Hematopoietic multipotent progenitor cell treated with erythropoietin and hydrocortisone succinate and interleukin-3 and kit ligand, for 17 days (in vitro differentiated cells): ENCODE measurements around the gene ADAMTS17.

Experiments
- DNase-seq: peaks from one replicate; pipeline ENCODE4 v3.0.0-alpha.2; 2015; ENCODE audit warnings: low spot score

The ADAMTS17 gene

DNA sequence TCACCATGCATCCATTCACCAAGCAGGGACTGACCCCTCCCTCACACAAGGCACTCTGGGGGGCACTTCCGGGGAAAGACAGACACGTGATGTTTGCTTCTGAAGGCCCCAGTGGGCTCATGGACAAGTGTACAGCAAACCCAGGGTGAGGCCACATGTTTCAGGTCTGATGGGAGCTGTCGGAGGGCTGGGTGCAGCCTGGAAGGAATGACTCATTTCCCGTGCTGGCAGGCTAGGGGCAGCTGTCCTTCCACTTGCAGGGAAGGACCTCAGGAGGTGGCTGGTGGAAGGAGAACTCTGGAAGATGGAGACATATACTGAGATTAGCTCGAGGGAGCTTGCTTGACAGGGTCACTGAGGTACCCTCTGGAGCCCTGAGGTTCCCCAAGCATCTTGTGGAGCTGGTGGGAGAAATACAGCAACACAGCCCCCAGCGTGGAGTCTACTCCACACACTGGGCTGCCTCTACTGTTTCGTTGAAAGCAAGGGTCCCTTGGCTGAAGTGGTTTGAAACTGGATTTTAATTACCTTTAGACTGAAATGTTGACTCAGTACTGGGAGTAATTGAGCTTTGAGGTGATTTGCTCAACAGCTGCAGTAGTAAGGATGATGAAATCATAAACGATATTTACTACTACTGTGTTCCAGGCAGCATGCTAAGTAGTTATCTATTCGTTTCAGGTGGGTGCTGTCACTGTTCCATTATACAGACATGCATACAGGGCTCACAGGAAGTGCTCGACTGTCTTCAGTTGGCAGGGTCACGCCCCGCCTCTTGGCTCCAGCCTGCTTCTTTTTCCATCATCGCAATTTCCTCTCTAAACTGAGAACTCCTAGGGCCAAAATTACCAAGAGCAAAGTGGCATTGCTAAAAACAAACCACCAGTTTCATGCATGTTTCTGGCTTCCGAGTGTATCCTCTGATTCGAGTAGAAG is 230.4 kb downstream of the ADAMTS17 start:
- no peak for DNase-seq

DNA sequence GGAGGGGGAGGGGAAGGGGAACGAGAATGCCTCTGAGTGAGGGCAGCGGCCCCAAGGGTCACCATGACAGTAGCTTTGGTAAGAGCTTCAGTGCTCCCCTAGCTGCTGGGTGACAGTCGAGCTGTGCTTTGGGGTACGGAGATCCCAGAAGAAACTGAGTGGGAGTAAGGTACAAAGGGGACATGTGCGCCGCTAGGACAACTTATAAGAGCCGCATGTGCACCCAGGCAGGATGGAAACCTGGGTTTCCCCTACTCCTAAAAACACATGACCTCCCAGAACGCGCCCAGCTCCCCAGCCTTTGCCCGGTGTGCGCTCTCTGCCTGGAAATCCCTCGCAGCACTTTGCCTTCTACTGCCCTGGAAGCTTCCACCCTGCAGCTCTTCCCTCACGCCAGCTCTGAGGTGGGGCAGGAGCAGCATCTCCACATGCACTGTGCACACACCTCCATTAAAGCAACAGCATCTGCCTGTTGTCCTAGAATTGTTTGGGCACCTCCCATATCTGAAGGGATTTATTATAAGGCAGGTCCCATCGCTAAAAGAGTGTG is 232.2 kb downstream of the ADAMTS17 start:
- no peak for DNase-seq

DNA sequence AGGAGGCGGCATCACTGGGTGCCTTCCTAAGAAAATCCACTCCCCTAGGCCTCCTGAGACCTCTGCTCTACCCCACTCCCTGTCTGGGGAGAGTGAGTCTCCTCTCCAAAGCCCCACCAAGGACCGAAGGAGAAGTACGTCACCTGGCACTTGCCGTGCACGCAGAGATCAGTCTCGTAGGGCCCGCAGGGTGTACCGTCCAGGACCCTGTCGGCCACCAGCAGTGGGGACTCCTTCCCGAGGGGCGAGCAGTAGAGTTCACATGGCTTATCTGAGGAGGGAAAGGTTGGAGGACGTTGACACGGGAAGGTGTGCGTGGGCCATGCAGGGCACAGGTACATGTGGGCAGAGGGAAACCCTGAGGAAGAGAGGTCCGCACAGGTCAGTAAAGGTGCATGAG is 232.9 kb downstream of the ADAMTS17 start:
- DNase-seq: no peak

DNA sequence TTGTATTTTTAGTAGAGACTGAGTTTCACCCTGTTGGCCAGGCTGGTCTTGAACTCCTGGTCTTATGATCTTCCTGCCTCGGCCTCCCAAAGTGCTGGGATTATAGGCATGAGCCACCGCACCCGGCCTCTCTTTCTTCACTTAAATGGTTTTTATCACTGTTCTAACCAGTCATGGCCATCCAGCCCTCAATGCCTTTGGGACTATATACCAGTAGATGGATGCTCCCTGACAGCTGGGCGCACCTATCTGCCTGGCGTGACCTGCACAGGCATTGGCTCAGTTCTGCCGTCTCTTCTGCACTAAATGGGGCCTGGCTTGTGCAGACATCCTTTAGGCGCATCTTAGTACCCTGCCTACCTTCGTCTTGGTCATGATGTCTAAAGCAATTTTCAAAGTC is 233.4 kb downstream of the ADAMTS17 start:
- DNase-seq: no peak

DNA sequence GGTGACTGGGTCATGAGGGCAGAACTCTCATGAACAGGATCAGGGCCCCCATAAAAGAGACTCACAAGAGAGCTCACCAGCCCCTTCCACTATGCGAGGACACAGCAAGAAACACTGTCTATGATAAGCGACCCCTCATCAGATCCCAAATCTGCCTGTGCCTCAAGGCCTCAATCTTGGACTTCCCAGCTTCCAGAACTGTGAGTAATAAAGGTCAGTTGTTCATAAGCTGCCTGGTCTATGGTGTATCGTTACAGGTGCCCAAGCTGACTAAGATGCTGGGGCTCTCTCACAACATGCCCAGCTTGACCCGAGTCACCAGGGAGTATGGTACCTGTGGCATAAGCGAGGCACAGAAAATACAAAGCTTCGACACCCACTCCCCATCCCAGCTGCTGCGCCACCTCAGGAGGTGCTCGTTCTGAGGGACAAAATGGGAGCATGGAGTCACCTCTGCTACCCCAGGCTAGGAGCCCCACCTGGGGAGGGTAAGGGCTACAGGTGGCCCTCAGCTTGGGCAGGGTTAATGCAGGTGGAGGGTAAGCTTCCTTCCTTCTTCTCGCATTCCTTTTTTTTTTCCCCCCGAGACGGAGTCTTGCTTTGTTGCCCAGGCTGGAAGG is 234.1 kb downstream of the ADAMTS17 start:
- no peak for DNase-seq

DNA sequence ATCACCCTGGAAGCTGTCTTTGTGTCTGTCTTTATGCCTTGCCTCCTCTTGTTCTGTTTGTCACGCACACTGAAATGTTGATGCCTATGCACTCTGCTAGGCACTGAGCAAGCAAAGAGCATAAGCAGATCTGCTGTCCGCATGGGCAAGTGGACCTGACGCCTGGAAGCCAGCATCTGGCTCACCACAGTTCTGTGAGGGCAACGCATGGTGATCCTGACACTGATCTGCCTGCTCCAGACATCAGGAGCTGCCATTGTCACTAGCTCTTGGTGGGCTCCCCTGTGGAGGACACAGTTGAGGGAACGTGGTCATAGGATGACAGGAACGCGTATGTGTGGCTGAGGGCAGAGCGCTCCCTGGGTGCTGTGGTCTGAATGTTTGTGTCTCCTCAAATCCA is 234.6 kb downstream of the ADAMTS17 start:
- DNase-seq: no peak

DNA sequence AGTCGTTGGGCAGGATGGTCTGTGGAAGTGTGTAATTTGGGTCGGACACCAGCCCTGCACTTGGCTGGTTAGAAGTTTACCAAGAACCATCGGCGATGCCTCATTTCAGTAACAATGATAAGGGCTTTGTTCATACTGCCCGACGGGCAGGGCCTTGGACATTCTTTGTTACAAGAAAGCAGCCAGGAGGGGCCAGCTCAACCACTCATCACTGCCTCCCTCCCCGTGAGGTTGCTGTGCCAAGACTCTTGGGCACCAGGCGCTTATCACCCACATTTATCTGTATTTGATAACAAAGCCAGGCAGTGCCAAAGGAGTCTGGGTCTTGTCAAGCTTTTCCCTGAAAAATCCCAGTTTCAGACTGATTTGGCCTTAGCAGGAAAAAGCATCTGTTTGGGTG is 235.0 kb downstream of the ADAMTS17 start:
- DNase-seq: no peak

DNA sequence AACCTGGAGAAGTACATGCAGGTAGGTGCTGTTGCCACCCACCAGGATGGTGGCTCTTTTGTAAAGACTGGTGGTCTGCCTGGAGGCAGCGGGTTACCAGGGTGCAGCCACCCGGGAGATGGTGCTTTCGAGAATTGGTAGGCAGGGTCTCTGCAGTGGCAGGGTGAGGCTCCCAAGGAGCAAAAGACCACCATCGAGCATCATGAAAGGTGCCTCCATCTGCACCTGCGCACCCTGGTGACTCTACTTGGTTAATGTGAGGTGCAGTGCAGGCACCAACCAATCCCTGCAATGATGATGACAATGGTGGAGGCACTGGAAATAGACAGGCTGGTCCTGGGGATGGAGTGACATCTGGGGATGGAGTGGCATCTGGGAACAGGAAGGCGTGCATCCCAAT is 236.7 kb downstream of the ADAMTS17 start:
- DNase-seq: no peak

DNA sequence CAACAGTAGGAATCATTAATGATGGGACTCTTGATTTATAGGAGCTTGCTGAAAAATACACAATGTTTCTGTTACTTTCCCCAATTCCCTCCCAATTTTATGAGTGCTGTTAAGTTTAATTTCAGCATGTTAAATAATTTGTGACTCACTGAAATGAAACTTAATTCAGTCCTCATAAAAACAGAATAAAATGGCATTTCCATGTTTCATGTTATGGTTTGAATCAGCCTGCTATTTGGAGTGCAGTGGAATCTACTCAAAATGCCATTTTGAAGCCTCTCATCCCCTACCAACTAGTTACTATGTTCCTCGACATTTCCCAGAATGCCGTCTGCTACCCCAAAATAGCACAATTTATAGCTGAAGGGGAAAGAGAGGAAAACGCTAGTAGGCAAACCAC is 237.5 kb downstream of the ADAMTS17 start:
- DNase-seq: no peak

DNA sequence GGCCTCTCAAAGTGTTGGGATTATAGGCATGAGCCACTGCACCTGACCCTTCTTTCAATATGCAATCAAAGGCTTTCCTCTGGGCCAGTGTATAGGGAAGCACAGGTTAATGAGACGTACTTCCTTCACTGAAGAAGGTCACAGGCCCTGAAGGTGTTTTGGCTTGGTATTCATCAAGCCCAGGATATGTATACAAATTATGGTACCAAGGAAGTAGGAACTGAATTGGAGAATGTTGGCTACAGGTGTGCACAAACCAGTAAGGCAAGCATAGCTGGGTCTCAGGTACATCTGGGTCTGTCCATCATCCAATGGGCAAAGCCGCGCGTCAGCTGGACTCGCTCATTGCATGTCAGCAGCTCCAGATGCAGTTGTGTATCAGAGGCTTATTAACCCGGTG is 237.9 kb downstream of the ADAMTS17 start:
- no peak for DNase-seq

DNA sequence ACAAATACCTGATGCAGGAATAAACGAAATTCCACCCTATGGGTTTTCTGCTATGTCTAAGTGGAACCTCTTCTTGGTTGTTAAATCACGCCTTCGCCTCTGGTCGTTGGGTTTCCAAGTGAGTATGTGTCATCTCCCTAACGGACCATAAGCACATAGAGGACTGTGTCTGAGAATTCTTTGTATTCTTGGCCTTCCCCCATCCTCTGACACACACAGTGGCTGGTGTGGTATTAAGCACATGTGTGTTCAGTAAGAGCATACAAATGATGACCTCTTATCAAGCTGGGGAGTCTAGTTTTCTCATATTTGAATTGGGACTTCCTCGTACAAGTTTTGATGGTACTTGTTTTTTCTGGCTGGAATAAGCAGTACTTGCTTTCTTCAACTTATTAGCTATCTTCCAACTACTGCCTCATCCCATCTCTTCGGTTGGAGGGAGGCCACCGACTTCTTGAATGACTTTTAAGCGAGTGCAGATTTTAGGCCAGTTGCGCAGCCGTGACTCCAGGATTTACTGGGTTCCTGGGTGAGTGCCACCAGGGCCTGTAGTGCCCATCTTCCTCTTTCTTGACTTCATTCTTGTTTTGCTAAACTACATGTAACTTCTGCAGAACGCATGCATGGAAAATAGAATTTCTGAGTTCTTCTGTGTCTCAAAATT is 240.2 kb downstream of the ADAMTS17 start:
- no peak for DNase-seq

DNA sequence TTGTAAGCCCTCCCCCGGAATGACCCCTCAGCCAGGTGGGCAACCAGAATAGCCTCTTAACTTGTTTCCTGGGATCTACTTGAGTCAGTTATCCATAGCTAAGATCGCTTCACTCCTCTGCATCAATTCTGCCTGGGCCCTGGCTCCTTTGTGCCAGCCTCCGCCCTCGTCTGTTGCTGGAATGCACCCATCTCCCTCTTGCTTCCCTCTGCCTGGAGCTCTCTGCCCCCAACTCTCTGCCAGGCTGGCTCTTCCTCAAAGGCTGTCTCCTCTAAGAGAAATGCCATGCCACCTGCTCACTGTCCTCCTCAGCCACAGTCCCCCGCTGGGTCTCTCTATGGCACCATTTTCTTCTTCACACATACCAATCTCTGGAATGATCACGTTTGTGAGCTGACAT is 240.8 kb downstream of the ADAMTS17 start:
- DNase-seq: no peak

DNA sequence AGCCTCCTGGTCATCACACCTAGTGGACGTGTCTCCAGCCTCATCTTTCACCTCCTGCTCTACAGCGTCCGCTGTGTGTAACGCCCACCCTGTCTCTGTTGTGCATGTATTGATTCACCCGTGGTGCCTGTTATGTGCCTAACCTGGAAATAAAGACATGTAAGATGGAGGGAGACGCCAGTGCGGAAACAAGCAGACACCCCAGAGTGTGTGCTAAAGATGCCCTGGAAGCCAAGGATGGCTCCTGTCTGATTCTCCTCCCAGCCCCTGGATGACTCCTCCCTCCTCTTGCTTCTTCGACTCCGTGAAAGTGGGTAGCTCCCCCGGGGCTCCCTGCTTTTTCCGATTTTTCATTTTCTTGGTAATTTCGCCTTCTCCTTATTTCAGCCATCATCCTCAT is 241.8 kb downstream of the ADAMTS17 start:
- no peak for DNase-seq

DNA sequence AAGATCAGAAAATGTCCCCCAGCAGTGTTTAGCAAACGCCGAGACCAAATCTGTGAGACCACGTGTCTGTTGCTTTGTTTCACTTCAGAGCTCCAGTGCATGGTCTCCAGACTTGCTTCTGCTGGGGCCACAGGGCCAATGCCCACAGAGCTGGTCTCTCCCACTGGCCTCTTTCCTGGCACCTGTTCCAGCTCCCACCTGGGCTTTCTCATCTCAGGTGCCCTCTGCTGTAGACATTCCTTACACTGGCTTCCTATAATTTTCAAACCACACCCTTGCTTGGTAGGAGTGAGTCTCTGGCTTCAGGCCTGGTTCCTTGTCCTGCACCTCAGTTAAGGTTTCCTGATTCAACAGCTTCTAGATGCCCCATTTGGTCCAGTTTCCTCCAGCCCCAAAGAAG is 243.1 kb downstream of the ADAMTS17 start:
- DNase-seq: no peak

DNA sequence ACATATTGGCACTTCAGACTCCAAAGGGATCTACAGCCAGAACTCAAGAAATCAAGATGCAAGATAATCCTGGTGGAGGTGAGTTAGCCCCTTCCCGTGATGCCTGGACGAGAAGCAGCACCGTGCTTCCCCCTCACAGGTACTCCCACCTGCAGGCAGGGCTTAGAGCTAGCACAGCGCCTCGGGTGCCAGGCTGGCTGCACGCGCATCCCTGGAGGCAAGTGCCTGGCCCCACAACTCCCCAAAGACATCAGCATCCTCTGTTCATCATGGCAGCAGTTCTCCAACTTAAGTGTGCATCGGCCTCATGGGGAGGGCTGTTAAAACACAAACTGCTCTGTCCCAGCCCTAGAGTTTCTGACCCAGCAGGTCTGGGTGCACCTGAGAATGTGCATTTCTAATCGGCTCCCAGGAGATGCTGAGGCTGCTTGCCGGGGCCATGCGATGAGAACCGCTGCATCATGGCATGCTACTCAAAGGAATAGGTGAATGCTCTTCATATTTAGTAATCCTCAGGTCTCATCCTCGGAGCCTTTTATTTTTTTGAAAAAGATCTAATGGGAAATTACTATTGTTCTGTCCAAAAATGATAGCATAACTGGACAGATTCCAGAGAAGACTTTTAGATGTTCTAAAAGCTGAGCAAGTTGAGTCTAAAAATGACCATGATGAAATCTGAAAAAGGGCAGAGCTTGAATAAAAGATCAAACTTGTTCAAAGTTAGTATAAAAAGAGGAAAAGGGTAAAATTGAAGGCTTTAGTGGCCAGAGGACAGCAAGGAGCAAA is 244.2 kb downstream of the ADAMTS17 start:
- no peak for DNase-seq

DNA sequence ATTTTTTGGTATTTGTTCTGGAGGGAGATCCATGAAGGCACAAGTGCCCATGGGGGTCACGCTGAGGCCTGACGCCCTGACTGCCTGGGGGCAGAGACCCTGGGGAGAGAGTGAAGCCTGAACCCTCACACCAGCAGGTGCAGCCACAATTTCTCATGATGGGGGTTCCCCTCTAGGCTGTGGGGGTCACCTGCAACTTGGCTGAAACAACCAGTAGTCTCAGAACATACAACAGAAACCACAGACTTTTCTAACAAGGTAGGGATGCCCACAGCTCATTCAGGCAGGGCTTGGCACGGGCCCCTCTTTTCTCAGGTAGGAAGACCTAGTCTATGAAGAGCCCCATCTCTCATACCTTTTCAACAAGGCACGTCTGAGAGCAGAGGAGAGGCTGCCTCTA is 245.1 kb downstream of the ADAMTS17 start:
- no peak for DNase-seq

DNA sequence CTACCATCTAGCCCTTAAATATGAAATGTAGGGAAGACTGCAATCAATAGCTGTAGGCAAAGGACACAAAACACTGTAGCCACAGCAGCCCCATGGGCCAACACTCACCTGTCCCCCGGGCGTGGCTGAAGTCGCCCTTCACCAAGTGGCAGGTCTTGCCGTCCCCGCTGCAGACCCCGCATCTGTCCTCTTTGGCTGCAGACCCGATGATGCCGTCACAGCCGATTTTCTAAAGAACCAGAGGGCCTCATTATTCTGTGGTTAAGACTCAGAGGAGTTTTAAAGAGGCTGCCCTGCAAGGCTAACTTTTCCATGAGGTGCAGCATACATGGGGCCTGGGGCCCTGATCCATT is 245.6 kb downstream of the ADAMTS17 start:
- no peak for DNase-seq

DNA sequence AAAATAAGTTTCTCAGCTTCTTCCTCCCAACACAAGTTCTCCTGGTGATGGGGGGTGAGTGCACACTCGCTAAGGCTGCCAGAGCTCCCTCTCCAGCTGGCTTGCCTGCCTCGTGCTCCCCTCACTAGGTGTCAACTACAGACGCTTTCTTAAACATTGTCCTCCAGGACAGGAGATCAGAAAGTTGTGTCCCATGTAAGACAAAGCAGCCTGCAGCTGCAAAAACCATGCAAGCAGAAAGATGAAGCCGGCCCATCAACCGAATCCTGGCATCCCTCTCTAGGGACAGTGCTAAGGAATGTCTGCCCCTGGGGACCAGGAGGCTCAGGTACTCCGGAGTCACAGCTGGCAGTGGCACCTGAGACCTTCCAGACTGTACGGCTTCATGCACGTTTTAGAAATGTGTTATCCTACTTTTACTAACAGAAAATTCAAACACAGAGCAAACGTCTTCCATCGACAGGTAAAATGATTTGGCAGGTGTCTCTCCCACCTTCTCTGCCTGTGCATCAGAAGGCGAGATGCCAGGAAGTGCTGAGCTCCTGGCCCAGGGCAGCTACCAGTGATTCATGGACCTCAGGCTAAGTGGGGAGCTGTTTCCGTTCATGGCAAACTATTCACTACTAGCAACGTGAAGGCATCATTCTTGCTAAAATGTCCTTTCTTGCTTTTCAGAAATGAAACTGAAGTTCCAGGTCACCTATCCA is 246.1 kb downstream of the ADAMTS17 start:
- DNase-seq: no peak

DNA sequence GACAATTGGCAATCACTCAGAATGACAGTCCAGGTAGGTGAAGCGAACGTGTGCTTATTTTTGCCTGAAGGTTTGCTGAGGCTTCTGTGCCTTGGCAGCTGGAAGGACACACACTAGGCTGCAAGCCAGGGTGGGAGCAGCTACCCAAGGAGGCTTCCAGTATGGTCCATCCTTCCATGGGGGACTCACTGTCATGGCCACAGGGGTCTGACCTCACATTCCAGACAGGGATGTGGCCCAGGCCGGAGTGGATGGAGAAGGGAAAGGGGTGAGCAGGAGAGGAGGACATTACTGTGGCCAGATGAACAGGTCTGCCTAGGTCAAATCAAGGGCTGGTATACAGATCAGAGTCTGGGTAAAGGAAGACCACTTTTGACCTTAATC is 247.7 kb downstream of the ADAMTS17 start:
- DNase-seq: no peak

DNA sequence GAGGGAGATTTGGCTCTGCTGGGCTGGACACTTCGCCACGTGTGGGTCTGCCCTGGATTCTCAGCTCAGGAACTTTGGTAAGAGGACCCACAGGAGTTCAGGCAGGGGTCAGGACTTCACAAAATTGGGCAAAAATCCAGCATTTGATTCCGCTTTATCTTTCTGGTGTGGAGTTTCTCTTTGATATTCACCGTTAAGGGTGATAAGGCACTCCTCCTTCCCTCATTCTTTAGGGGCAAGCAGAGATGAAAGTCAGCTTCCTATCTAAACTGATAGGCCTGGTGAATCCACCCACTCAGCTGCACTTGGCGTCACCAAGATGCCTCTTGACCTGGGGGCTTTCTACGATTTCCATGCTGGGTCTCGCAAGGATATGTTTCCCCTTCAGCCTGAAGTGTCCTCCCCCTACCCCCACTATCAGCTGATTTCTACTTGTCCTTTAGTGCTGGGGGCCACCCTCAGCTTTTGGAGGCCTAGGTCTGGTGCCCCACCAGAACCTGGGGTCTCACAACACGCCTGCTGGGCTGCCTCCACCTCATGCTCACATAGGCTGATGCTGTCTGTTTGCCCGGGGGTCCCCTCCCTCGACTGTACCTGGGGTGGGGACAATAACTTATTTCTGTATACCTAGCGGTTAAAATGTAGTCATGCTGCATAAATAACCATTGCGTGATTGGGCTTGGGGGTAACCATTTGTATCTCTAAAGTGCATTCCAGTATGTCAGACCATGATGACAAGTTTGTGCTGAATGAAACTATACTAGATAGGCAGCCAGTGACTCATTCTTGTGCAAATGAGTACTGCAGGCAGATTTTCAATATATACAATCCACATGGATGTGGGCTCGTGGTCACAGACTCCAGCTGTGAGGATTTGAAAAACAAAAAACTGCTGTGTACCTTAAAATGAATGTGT is 248.3 kb downstream of the ADAMTS17 start:
- DNase-seq: no peak
